Calu3 (cell line): ENCODE results near the gene C2CD3. TPM values are rescaled to one million over a fixed set of nuclear protein-coding genes. Genes with fewer than 3 reads are reported as not detected.

ENCODE experiments used
- BruUV-seq: library from RNA; stranded (reverse); fragments of 400-500 nt; replicated peaks from 2 replicates; lab custom pipeline; 2021; lab: Mats Ljungman, UMichigan
- CTCF ChIA-PET: fragments of 300-600 bp; sonication (Branson Sonifier 250); formaldehyde crosslinking; loops from one replicate; lab custom pipeline; 2022; ENCODE audit warnings: antibody characterized with exemption; lab: Charles Lee
- DNase-seq: peaks from one replicate; pipeline ENCODE4 v3.0.0; 2022
- H3K27ac Mint-ChIP-seq: one replicate; pipeline ENCODE4 v1.8.0; 2022; ENCODE audit warnings: mixed read lengths; ENCODE audit not compliant: unreplicated experiment
- H3K27me3 Mint-ChIP-seq: one replicate; pipeline ENCODE4 v1.8.0; 2022; ENCODE audit warnings: mixed read lengths; ENCODE audit not compliant: unreplicated experiment
- H3K36me3 Mint-ChIP-seq: one replicate; pipeline ENCODE4 v1.8.0; 2022; ENCODE audit warnings: mild to moderate bottlenecking, moderate library complexity, mixed read lengths; ENCODE audit not compliant: insufficient read depth, unreplicated experiment
- H3K4me1 Mint-ChIP-seq: one replicate; pipeline ENCODE4 v1.8.0; 2022; ENCODE audit warnings: mild to moderate bottlenecking, low read depth, mixed read lengths; ENCODE audit not compliant: unreplicated experiment
- H3K4me3 Mint-ChIP-seq: one replicate; pipeline ENCODE4 v1.8.0; 2022; ENCODE audit warnings: mild to moderate bottlenecking, low read depth, moderate library complexity, mixed read lengths; ENCODE audit not compliant: unreplicated experiment
- H3K9me3 Mint-ChIP-seq: one replicate; pipeline ENCODE4 v1.8.0; 2022; ENCODE audit warnings: low read depth, mixed read lengths; ENCODE audit not compliant: unreplicated experiment
- intact Hi-C: fragments of 100-400 bp; cut with micrococcal nuclease; formaldehyde crosslinking; loops from one replicate; pipeline ENCODE4 v1.10.0; 2022; ENCODE audit not compliant: unreplicated experiment
- total RNA-seq: library from RNA; stranded (reverse); gene quantifications from 2 replicates; pipeline ENCODE4 v1.2.3, GENCODE V29; 2022
- TF ChIP-seq, protein P1 (sequence below): fragments of 200-600 bp; IDR thresholded peaks from one replicate; pipeline ENCODE4 v1.8.0; 2022; ENCODE audit warnings: antibody characterized with exemption; ENCODE audit not compliant: unreplicated experiment

The C2CD3 gene
- total RNA-seq, 1 experiment from 2014 or later: 26.9 TPM

DNA sequence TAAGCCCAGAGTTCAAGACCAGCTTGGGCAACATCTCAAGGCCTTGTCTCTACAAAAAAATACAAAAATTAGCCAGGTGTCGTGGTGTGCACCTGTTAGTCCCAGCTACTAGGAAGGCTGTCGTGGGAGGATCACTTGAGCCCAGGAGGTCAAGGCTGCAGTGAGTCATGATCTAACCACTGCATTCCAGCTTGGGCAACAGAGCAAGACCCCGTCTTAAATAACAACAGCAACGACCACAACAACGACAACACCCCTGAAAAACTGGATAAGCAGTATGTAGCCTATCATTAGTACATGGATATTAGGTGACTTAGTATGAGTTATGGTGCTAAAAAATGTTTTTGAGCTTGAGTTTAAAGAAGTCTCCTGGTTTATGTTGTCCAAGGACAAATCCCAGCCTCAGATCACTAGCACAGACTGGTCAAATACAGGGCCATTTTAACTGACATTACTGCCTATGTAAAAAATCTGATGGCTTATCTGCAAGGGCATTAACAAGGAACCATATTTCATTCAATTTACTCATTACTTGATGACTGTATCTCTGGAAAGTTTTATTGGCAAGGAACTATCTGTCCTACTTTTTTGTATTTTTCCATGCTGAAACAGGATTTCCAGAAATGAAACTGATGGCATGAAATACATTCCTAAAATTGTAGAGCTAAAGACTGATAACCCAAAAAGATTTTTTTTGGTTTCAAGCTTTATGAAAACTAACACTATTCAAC, 23.4 kb downstream of the C2CD3 start:
- H3K27ac Mint-ChIP-seq: no peak overlapping the region
- no peak overlapping the region for H3K4me3 Mint-ChIP-seq
- CTCF ChIA-PET: interaction anchor here (1.0 to 1.7 kb wide), 2 partner anchors 13 to 73 kb away, joined by 3 to 4 read pairs; no protein-coding TSS in a partner anchor
- peak; percentile 36 for DNase-seq
- TF ChIP-seq, protein P1, sequence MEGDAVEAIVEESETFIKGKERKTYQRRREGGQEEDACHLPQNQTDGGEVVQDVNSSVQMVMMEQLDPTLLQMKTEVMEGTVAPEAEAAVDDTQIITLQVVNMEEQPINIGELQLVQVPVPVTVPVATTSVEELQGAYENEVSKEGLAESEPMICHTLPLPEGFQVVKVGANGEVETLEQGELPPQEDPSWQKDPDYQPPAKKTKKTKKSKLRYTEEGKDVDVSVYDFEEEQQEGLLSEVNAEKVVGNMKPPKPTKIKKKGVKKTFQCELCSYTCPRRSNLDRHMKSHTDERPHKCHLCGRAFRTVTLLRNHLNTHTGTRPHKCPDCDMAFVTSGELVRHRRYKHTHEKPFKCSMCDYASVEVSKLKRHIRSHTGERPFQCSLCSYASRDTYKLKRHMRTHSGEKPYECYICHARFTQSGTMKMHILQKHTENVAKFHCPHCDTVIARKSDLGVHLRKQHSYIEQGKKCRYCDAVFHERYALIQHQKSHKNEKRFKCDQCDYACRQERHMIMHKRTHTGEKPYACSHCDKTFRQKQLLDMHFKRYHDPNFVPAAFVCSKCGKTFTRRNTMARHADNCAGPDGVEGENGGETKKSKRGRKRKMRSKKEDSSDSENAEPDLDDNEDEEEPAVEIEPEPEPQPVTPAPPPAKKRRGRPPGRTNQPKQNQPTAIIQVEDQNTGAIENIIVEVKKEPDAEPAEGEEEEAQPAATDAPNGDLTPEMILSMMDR: no peak
- no peaks in the 10 kb centered on the region for H3K27me3 Mint-ChIP-seq
- intact Hi-C loops: no loop called here
- H3K36me3 Mint-ChIP-seq: no peaks in the 10 kb centered on the region
- peaks cover 9% of the 10 kb centered on the region for H3K4me1 Mint-ChIP-seq
- no TSS peak for BruUV-seq
- H3K9me3 Mint-ChIP-seq: no peaks in the 10 kb centered on the region

DNA sequence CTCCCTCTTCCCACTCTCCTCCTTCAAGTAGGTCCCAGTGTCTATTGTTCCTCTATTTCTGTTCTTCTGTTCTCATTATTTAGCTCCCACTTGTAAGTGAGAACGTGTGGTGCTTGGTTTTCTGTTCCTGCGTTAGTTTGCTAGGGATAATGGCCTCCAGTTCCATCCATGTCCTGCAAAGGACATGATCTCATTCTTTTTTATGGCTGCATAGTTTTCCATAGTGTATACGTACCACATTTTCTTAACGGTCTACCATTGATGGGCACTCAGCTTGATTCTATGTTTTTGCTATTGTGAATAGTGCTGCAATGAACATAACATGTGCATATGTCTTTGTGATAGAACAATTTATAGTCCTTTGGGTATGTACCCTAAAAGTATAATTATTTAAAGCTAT, 26.2 kb downstream of the C2CD3 start:
- CTCF ChIA-PET: no interaction called here
- Mint-ChIP-seq H3K27me3 (no peaks in the 10 kb centered on the region), H3K9me3 (no peaks in the 10 kb centered on the region), H3K4me3 (no peak overlapping the region), H3K36me3 (no peaks in the 10 kb centered on the region), H3K4me1 (peaks cover 24% of the 10 kb centered on the region), H3K27ac (no peak overlapping the region)
- no TSS peak for BruUV-seq
- DNase-seq: no peak
- TF ChIP-seq, protein P1: no peak
- intact Hi-C loops: no loop called here

DNA sequence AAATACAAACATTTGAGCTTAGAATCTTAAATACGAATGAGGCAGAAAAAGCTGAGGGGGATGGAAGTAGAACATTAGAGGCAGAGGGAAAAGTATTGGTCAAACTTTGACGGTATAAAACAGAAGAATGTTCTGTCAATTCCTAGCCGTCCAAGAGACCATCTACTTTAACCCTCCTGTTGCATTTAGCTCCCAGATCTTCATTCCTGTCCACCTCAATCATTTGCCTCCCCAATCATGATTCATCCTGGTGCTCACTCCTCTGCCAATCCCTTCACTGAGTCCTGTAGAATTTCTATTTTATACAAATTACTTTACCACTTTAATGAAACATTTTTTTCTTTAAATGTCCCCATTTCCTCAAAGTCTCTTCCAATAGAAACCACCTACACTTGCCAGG, 28.2 kb downstream of the C2CD3 start:
- no TSS peak for BruUV-seq
- Mint-ChIP-seq H3K4me3 (no peak overlapping the region), H3K27ac (no peak overlapping the region), H3K27me3 (no peaks in the 10 kb centered on the region), H3K9me3 (no peaks in the 10 kb centered on the region), H3K36me3 (no peaks in the 10 kb centered on the region), H3K4me1 (peaks cover 33% of the 10 kb centered on the region)
- CTCF ChIA-PET: no interaction called here
- TF ChIP-seq, protein P1: no peak
- no peak for DNase-seq
- intact Hi-C loops: no loop called here

DNA sequence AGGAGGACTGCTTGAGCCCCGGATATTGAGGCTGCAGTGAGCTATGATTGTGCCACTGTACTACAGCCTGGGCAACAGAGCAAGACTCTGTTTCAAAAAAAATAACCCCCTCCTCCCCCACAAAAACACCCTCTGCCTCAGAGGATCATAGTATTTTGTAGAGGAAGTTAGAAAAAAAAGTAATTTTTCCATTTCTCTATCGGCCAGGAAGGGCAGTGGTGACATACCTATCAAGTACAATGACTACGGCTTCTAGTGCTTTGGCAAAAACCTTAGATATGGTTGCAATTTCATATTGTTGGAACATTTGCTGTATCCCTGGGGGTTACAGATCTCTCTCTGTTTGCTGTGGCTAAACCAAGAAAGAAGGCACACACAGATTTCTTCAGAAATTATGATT, 28.9 kb downstream of the C2CD3 start:
- DNase-seq: no peak
- no peaks in the 10 kb centered on the region for H3K36me3 Mint-ChIP-seq
- H3K27ac Mint-ChIP-seq: no peak overlapping the region
- no peaks in the 10 kb centered on the region for H3K27me3 Mint-ChIP-seq
- CTCF ChIA-PET: no interaction called here
- peaks cover 33% of the 10 kb centered on the region for H3K4me1 Mint-ChIP-seq
- no peak overlapping the region for H3K4me3 Mint-ChIP-seq
- H3K9me3 Mint-ChIP-seq: no peaks in the 10 kb centered on the region
- TF ChIP-seq, protein P1: no peak
- intact Hi-C loops: no loop called here
- BruUV-seq: no TSS peak
